ENCODE data around the gene SSPN.

GRCh38 chr12:26227361-26227745 is 32.0 kb downstream of the SSPN start:
- TF ChIP-seq CTCF (IDR thresholded peaks at IDR 0.05; ENCODE audit: insufficient read depth, low read depth, low read length) (no peak), EZH2 (IDR thresholded peaks at IDR 0.05; ENCODE audit: insufficient read depth, low read length) (no peak)
